ENCODE data around the gene ARID1B. TPM values are rescaled to one million over a fixed set of nuclear protein-coding genes. Genes with fewer than 3 reads are reported as not detected.

ARID1B gene
- total and polyA plus RNA-seq, 8 donors, result 16.2 to 68.0 (median 42.5) TPM

DNA sequence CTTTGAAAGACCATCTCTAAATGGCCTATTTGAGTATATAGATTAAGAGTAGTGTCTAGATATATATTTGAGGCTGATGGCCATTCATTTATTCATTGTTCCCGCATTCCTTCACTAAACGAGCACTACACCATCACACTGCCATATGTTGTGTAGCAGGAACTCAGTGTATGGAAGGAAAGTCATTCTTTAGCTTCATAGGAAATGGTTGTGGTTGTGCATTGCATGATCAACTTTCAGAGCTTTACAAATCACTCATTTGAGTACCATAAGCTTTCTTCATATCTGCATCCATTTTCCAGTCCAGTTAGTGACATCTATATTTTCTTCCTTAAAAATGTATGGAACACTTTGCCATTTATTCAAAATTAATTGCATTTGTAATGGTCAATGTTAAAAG, 97.9 kb downstream of the ARID1B start:
- DNase-seq (no peak), FAIRE-seq (no peak), ATAC-seq (no peak)
- TF ChIP-seq, protein P1, sequence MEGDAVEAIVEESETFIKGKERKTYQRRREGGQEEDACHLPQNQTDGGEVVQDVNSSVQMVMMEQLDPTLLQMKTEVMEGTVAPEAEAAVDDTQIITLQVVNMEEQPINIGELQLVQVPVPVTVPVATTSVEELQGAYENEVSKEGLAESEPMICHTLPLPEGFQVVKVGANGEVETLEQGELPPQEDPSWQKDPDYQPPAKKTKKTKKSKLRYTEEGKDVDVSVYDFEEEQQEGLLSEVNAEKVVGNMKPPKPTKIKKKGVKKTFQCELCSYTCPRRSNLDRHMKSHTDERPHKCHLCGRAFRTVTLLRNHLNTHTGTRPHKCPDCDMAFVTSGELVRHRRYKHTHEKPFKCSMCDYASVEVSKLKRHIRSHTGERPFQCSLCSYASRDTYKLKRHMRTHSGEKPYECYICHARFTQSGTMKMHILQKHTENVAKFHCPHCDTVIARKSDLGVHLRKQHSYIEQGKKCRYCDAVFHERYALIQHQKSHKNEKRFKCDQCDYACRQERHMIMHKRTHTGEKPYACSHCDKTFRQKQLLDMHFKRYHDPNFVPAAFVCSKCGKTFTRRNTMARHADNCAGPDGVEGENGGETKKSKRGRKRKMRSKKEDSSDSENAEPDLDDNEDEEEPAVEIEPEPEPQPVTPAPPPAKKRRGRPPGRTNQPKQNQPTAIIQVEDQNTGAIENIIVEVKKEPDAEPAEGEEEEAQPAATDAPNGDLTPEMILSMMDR (IDR thresholded peaks at IDR 0.05), result no peak
- Histone ChIP-seq H3K4me1 (peaks cover 0 to 24% (median 9%) of the 10 kb centered on the region in 3 donors), H3K27me3 (no peaks in the 10 kb centered on the region), H3K4me3 (no peak overlapping the region), H3K27ac (no peak overlapping the region), H3K9me3 (no peaks in the 10 kb centered on the region), H3K36me3 (no peaks in the 10 kb centered on the region)
- intact Hi-C loops (cut with DNase I), result no loop called here
- 85 to 99% methylated on average over 2 of the region's 2 CpGs for WGBS, 2 donors

DNA sequence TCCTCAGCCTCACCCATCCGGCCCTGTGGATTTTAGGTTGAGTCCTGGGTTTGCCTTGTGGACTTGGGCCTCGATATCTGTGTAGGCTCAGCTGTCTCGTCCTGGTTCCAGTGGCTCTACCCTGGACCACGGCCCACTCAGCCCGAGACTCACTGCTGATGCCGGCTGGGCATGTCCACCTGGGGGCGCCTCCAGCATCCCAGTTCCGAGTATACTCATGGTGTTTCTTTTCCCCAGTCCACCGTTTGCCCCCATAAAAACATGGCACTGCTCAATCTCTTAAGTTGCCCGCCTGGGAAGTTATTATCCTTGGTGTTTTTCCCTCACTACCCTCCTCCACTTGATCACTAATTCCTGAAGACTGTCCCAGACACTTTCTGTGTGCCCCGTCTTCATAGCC, 99.1 kb downstream of the ARID1B start:
- Histone ChIP-seq H3K4me1 (peaks cover 6 to 24% (median 9%) of the 10 kb centered on the region in 3 donors), H3K27me3 (no peaks in the 10 kb centered on the region), H3K4me3 (no peak overlapping the region), H3K36me3 (no peaks in the 10 kb centered on the region), H3K27ac (no peak overlapping the region), H3K9me3 (no peaks in the 10 kb centered on the region)
- FAIRE-seq, result no peak
- intact Hi-C loops (cut with DNase I), result no loop called here
- peak; percentile 40 to 60 (median 55) for ATAC-seq
- 60 to 61% methylated on average over 11 of the region's 11 CpGs for WGBS, 2 donors
- TF ChIP-seq, protein P1 (IDR thresholded peaks at IDR 0.05), result no peak
- peak in 2 of 6 donors; percentile 50 to 68 for DNase-seq

DNA sequence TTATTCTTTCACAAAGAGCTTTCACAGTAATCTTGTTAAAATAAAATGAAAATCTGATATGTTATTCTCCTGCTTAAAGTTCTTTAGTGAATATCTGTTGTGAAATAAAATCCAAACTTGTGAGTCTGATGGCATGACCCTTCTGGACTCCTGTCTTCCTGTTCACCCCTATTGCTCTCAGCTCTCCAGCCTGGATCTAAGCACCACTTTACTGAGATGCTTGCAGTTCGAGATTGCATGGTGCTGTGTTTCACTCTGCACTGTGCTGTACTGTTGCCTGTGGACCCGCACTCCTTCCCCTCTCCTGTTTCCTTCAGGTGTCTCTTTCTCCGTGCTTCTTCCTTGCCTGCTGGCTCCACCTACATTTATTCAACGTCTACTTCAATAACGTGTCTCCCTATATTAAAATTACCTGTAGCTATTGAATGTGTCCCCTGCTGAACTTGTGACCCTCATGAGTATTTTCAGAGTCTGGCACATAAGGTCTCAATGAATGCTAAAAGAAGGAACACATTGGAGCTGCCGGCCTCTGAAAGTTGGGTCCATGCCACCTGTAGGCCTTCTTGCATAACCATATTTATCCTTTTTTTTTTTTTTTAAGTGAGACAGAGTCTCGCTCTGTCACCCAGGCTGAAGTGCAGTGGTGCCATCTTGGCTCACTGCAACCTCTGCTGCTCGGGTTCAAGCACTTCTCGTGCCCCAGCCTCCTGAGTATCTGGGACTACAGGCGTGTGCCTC, 100.1 kb downstream of the ARID1B start:
- 51 to 55% methylated on average over 10 of the region's 10 CpGs for WGBS, 2 donors
- TF ChIP-seq, protein P1 (IDR thresholded peaks at IDR 0.05), result no peak
- Histone ChIP-seq H3K4me3 (no peak overlapping the region), H3K36me3 (no peaks in the 10 kb centered on the region), H3K27me3 (no peaks in the 10 kb centered on the region), H3K9me3 (no peaks in the 10 kb centered on the region), H3K4me1 (peaks cover 6 to 24% (median 9%) of the 10 kb centered on the region in 3 donors), H3K27ac (no peak overlapping the region)
- ATAC-seq (peak; percentile 55 to 71 (median 58)), FAIRE-seq (no peak), DNase-seq (peak in 3 of 6 donors; percentile 35 to 46 (median 36))
- intact Hi-C loops (cut with DNase I), result no loop called here

DNA sequence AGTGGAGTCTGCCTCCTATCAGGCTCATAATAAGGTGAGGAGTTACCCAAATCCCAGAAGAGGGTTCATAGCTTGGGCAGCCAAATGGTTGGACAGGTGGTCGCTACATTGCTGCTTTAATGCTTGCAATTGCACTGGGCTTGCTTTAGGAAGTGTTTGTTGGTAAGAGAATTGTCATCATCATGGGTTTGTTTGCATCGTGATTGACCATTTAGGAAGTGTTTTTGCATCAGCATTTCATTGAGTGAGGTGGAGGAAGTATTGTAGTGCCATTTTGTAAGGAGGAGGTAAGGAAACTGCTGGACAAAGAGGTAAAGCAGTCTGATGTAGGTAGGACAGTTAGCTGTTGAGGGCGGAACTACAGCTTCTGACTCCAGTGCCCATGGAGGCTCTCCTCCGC, 101.5 kb downstream of the ARID1B start:
- Histone ChIP-seq H3K27me3 (no peaks in the 10 kb centered on the region), H3K36me3 (no peaks in the 10 kb centered on the region), H3K27ac (no peak overlapping the region), H3K4me3 (no peak overlapping the region), H3K4me1 (peaks cover 6 to 27% (median 9%) of the 10 kb centered on the region in 3 donors), H3K9me3 (no peaks in the 10 kb centered on the region)
- WGBS, 2 donors, result 96 to 97% methylated on average over 4 of the region's 4 CpGs
- no peak for FAIRE-seq
- intact Hi-C loops (cut with DNase I), result no loop called here
- TF ChIP-seq, protein P1 (IDR thresholded peaks at IDR 0.05), result no peak
- no peak for ATAC-seq
- DNase-seq, result no peak

DNA sequence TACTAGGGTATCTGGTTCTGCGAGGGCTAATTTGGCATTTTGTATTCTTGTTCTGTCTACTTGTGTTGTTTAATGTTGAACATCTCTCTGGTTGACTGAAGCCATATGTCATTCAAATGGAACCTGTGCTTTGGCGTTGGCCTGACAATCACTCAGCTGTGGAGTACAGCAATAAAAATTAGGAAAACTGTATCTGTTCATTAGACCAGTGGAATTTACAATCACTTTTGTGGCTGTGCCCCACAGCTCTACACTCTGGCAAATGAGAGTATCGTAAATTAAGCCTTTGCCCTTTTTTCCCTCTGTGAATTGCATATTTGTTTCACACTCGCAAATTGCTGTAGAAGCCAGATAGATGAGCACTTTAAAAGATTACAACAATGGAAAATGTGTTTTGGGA, 102.0 kb downstream of the ARID1B start:
- intact Hi-C loops (cut with DNase I), result no loop called here
- WGBS, 2 donors, result 82 to 85% methylated on average over 4 of the region's 4 CpGs
- FAIRE-seq, result no peak
- no peak for ATAC-seq
- Histone ChIP-seq H3K4me3 (no peak overlapping the region), H3K27me3 (no peaks in the 10 kb centered on the region), H3K27ac (no peak overlapping the region), H3K36me3 (no peaks in the 10 kb centered on the region), H3K4me1 (peaks cover 5 to 27% (median 6%) of the 10 kb centered on the region in 3 donors), H3K9me3 (no peaks in the 10 kb centered on the region)
- TF ChIP-seq, protein P1 (IDR thresholded peaks at IDR 0.05), result no peak
- no peak for DNase-seq

All from pancreas (tissue), 10 donors.